Measurements from ENCODE around the gene SMARCD2.
"Not testable (repeated sequence)": the region's sequence is repeated elsewhere in the genome, so short reads cannot be mapped to it uniquely, and the experiment has no call there.

SMARCD2 gene

GRCh38 chr17:63869491-63870291 lies 27.2 kb upstream of the SMARCD2 start:
- not testable (repeated sequence) for DNase-seq (ENCODE audit: extremely low read depth, low read depth)

GRCh38 chr17:63866625-63867024 lies 24.1 kb upstream of the SMARCD2 start:
- not testable (repeated sequence) for DNase-seq (ENCODE audit: extremely low read depth, low read depth)
- TF ChIP-seq, protein P1, sequence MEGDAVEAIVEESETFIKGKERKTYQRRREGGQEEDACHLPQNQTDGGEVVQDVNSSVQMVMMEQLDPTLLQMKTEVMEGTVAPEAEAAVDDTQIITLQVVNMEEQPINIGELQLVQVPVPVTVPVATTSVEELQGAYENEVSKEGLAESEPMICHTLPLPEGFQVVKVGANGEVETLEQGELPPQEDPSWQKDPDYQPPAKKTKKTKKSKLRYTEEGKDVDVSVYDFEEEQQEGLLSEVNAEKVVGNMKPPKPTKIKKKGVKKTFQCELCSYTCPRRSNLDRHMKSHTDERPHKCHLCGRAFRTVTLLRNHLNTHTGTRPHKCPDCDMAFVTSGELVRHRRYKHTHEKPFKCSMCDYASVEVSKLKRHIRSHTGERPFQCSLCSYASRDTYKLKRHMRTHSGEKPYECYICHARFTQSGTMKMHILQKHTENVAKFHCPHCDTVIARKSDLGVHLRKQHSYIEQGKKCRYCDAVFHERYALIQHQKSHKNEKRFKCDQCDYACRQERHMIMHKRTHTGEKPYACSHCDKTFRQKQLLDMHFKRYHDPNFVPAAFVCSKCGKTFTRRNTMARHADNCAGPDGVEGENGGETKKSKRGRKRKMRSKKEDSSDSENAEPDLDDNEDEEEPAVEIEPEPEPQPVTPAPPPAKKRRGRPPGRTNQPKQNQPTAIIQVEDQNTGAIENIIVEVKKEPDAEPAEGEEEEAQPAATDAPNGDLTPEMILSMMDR (IDR thresholded peaks at IDR 0.05; ENCODE audit: low read depth, low read length) = peak; percentile 5

More at GRCh38 chr17:63869491-63870291, 27.2 kb upstream of the SMARCD2 start:
- TF ChIP-seq, protein P1 (IDR thresholded peaks at IDR 0.05; ENCODE audit: low read depth, low read length) = peak; percentile 8

- TF ChIP-seq, protein P1 (IDR thresholded peaks at IDR 0.05; ENCODE audit: low read depth, low read length) = no peak
- DNase-seq (ENCODE audit: extremely low read depth, low read depth) = no peak
Observed at GRCh38 chr17:63859257-63859656, 16.8 kb upstream of the SMARCD2 start.

DNA sequence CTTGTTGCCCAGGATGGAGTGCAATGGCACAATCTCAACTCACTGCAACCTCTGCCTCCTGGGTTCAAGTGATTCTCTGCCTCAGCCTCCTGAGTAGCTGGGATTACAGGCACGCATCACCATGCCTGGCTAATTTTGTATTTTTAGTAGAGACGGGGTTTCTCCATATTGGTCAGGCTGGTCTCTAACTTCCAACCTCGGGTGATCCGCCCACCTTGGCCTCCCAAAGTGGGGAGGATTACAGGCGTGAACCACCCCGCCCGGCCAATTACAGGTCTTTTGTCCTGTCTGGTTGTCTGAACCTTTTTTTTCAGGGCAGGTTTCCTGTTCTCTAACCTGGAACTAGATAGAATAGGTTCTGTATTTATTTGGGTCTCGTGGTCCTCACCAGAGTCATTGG lies 13.9 kb upstream of the SMARCD2 start:
- not testable (repeated sequence) for DNase-seq (ENCODE audit: extremely low read depth, low read depth)

GRCh38 chr17:63855185-63855584 lies 12.7 kb upstream of the SMARCD2 start:
- TF ChIP-seq, protein P1 (IDR thresholded peaks at IDR 0.05; ENCODE audit: low read depth, low read length) = no peak
- DNase-seq (ENCODE audit: extremely low read depth, low read depth) = no peak

DNA sequence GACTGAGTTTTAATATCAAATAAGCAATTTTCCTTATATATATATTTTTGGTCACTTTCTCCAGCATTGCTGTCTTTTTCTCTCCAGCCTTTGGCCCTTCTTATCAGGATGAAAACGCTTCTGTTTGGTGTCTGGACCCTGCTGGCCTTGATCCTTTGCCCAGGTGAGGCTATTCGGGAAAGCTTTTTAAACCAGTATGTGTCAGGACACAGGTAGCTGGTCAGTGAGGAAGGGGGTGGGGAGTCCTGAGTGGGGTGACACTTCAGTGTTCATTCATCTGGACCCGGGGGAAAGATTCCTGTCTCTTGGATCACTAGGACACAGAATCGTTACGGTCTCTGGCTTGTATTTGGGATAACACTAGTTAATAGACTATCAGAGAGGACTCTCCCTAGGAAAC lies 12.2 kb upstream of the SMARCD2 start:
- DNase-seq (ENCODE audit: extremely low read depth, low read depth) = no peak

GRCh38 chr17:63853260-63853659 lies 10.8 kb upstream of the SMARCD2 start:
- TF ChIP-seq, protein P1 (IDR thresholded peaks at IDR 0.05; ENCODE audit: low read depth, low read length) = no peak
- DNase-seq (ENCODE audit: extremely low read depth, low read depth) = no peak

More for the DNA sequence above, 12.2 kb upstream of the SMARCD2 start:
- TF ChIP-seq, protein P1 (IDR thresholded peaks at IDR 0.05; ENCODE audit: low read depth, low read length) = no peak

DNA sequence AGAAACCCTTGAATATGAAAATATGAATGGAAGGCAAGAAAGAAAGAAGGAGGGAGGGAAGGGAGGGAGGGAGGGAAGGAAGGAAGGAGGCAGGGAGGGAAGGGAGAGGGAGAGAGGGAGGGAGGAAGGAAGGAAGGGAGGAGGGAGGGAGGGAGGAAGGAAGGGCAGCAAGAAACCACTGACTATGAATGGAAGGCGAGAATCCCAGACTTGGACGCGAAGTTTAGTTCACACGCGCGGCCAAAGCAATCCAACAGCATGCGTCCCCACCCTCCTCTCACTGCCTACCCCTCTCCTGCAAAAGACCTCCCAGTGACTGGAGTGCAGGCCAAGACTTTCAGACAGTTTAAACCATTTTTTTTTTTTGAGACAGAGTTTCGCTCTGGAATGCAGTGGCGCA lies 7.9 kb upstream of the SMARCD2 start:
- DNase-seq (ENCODE audit: extremely low read depth, low read depth) = no peak
- TF ChIP-seq, protein P1 (IDR thresholded peaks at IDR 0.05; ENCODE audit: low read depth, low read length) = no peak

All from AG09319 (cell line).